B cell (primary cell): Measurements from ENCODE around the gene HS6ST2. TPM values are rescaled to one million over a fixed set of nuclear protein-coding genes. Genes with fewer than 3 reads are reported as not detected.

Experiments
- ATAC-seq: fragments of 200-7000 bp; cut with Tn5 transposase; one replicate; pipeline ENCODE4 v1.10.0; 2021; ENCODE audit warnings: low read depth, mild to moderate bottlenecking, moderate number of reproducible peaks, moderate library complexity
- CTCF ChIA-PET: fragments of 350-600 bp; sonication (Branson Sonifier 250); formaldehyde crosslinking; loops from one replicate; lab custom pipeline; 2021; ENCODE audit warnings: antibody characterized with exemption, inconsistent platforms; lab: Charles Lee
- POLR2A ChIA-PET: fragments of 350-600 bp; sonication (Branson Sonifier 250); formaldehyde crosslinking; loops from one replicate; lab custom pipeline; 2021; ENCODE audit warnings: antibody characterized with exemption; lab: Charles Lee
- DNase-seq: peaks from one replicate; pipeline ENCODE4 v3.0.0; 2013
- H2AFZ ChIP-seq: 2 replicates; pipeline ENCODE4 v1.6.1; 2012; ENCODE audit warnings: mild to moderate bottlenecking, low read depth, low read length; ENCODE audit not compliant: insufficient read depth, poor library complexity, severe bottlenecking
- H3K27ac ChIP-seq, 2 donors: 1 replicate in 1 of 2; 2 replicates in 1 of 2; pipeline ENCODE4 v1.5.1; 2012 to 2013; ENCODE audit warnings: low read length in 2 of 2, mild to moderate bottlenecking in 2 of 2, moderate library complexity in 1 of 2
- H3K27me3 ChIP-seq, 4 experiments: fragments of 200-600 bp in 1 of 4; sonication (generic) in 1 of 4; replicated peaks in 1 of 4; 1 replicate in 2 of 4; 2 replicates in 2 of 4; pipeline versions ENCODE4 v1.6.1 to v1.7.0; 2013 to 2016; ENCODE audit warnings: low read length in 3 of 4, mild to moderate bottlenecking in 2 of 4, mixed read lengths in 1 of 4, moderate library complexity in 1 of 4; ENCODE audit not compliant: insufficient read depth in 4 of 4, control insufficient read depth in 3 of 4; ENCODE audit errors: control extremely low read depth in 1 of 4
- H3K36me3 ChIP-seq, 2 experiments: replicated peaks in 1 of 2; 1 replicate in 1 of 2; 2 replicates in 1 of 2; pipeline versions ENCODE4 v1.6.1 to v1.7.1; 2013; ENCODE audit warnings: low read length in 1 of 2; ENCODE audit not compliant: insufficient read depth in 2 of 2, control insufficient read depth in 1 of 2; ENCODE audit errors: control extremely low read depth in 1 of 2, extremely low read depth in 1 of 2
- H3K4me1 ChIP-seq, 2 donors: fragments of 200-600 bp in 1 of 2; sonication (generic) in 1 of 2; 1 replicate in 1 of 2; 2 replicates in 1 of 2; pipeline versions ENCODE4 v1.5.1 to v1.6.1; 2013 to 2017; ENCODE audit warnings: low read length in 2 of 2; ENCODE audit not compliant: control insufficient read depth in 2 of 2, insufficient read depth in 2 of 2
- H3K4me2 ChIP-seq: replicated peaks from 2 replicates; pipeline ENCODE3; 2012; ENCODE audit warnings: mild to moderate bottlenecking, low read depth, low read length; ENCODE audit not compliant: poor library complexity, severe bottlenecking
- H3K4me3 ChIP-seq, 5 experiments: fragments of 200-600 bp in 1 of 5; sonication (generic) in 1 of 5; 1 replicate in 3 of 5; 2 replicates in 2 of 5; pipeline versions ENCODE4 v1.5.1 to v1.7.0; 2011 to 2016; ENCODE audit warnings: low read length in 4 of 5, mild to moderate bottlenecking in 4 of 5, low read depth in 2 of 5, control low read depth in 1 of 5, moderate library complexity in 1 of 5; ENCODE audit not compliant: insufficient read depth in 1 of 5; ENCODE audit errors: control extremely low read depth in 1 of 5, extremely low read depth in 1 of 5
- H3K79me2 ChIP-seq: fragments of 200-600 bp; sonication (generic); one replicate; pipeline ENCODE4 v1.6.0; 2016; ENCODE audit warnings: low read length; ENCODE audit not compliant: control insufficient read depth, insufficient read depth
- H3K9ac ChIP-seq: fragments of 200-600 bp; sonication (generic); 2 replicates; pipeline ENCODE4 v1.6.1; 2017; ENCODE audit warnings: mild to moderate bottlenecking, low read length, moderate library complexity
- H3K9me3 ChIP-seq, 3 donors: one replicate each; pipeline versions ENCODE4 v1.6.1 to v1.7.1; 2013; ENCODE audit warnings: low read length in 2 of 3; ENCODE audit not compliant: control insufficient read depth in 2 of 3, insufficient read depth in 1 of 3; ENCODE audit errors: control extremely low read depth in 1 of 3
- H4K20me1 ChIP-seq: 2 replicates; pipeline ENCODE4 v1.6.0; 2012; ENCODE audit warnings: mild to moderate bottlenecking, low read length; ENCODE audit not compliant: insufficient read depth, control insufficient read depth, poor library complexity, severe bottlenecking
- H3K27ac Mint-ChIP-seq: one replicate; pipeline ENCODE4 v1.8.0; 2021; ENCODE audit warnings: mixed read lengths
- H3K27me3 Mint-ChIP-seq: one replicate; pipeline ENCODE4 v1.8.0; 2021; ENCODE audit warnings: mixed read lengths
- H3K4me1 Mint-ChIP-seq: one replicate; pipeline ENCODE4 v1.8.0; 2021; ENCODE audit warnings: mixed read lengths
- H3K4me3 Mint-ChIP-seq: one replicate; pipeline ENCODE4 v1.8.0; 2021; ENCODE audit warnings: mixed read lengths
- H3K9me3 Mint-ChIP-seq: one replicate; pipeline ENCODE4 v1.8.0; 2022; ENCODE audit warnings: mixed read lengths; ENCODE audit not compliant: insufficient read depth
- EZH2 ChIP-seq: IDR thresholded peaks from 2 replicates; pipeline ENCODE4 v1.6.1; 2012; ENCODE audit warnings: borderline replicate concordance, low read depth, mild to moderate bottlenecking, moderate library complexity, low read length; ENCODE audit not compliant: insufficient read depth, poor library complexity, severe bottlenecking
- WGBS: methylation state at CpG from one replicate; pipeline ENCODE4 v1.1.5; 2013; ENCODE audit warnings: missing lambda C conversion rate; ENCODE audit not compliant: insufficient coverage; 5-methylcytosine and 5-hydroxymethylcytosine counted together
- intact Hi-C: fragments of 100-400 bp; cut with micrococcal nuclease; formaldehyde crosslinking; loops from one replicate; pipeline ENCODE4 v1.10.0; 2022
- polyA plus RNA-seq: library from polyadenylated mRNA; depleted of rRNA; stranded (reverse); fragments of >200 nt; gene quantifications from 2 replicates; pipeline ENCODE4 v1.2.3, GENCODE V29; 2012
- total RNA-seq, 2 donors: library from RNA; stranded (reverse); fragments of 120-200 nt in 1 of 2; gene quantifications; 1 replicate in 1 of 2; 2 replicates in 1 of 2; pipeline versions ENCODE4 v1.2.3 to v1.2.4, GENCODE V29; 2013 to 2022
- TF ChIP-seq, protein P1 (sequence below): fragments of 200-600 bp; IDR thresholded peaks from one replicate; pipeline ENCODE4 v1.8.0; 2022; ENCODE audit warnings: antibody characterized with exemption, mild to moderate bottlenecking

Gene HS6ST2
- total and polyA plus RNA-seq, 2 donors (not counting 1 experiment from before 2014, with no cell fraction given), result not detected

DNA sequence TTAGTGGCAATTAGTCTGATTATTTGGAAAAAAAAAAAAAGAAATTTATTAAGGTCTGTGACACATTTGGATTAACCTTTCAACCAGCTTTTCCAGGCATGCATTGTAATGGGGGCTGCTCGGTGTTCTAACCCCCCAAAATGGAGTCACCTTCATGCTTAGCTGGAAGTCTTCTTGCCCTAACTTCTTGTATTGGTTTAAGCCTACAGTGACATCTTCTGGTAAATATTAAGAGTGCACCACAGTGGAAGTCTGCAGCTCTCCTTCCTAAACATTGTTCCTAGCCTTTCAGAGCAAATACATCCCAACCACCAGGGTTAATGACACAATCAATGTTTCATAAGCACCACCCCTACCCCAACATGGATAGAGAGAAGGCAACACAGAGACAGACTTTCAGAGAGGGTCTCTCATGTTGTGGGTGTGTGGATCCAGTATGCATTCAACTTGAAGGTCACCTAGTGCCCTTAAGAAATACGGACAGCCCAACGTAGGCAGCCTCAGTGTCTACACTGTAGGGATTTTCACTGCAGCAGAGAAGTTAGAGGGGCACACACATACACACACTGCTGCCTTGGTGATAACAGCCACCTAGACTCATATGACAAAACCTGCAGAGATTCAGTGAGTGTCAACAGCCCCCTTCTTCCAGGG lies 326.7 kb downstream of the HS6ST2 start:
- POLR2A ChIA-PET, result interaction anchor here (0.7 kb wide), 1 partner anchor 682 kb away, joined by 6 read pairs; no protein-coding TSS in a partner anchor

DNA sequence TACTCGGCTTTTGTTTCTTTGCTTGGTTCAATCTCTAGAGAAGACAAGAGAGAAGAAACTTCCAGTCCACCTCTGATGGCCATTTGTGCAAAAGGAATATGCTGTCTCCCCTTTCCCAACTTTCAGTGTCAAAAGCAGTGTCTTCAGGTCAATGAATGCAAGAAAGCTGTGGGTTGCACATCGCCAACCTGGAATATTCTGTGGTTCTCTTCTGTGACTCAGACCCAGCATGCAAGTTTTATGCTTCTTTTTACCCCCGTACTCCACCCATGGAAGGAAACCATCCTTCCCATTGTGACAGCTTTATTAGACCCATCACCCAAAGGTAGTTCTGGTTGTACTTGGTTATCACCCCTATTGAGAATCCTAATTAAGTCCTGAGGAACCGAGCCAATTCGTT lies 334.0 kb downstream of the HS6ST2 start:
- Mint-ChIP-seq H3K27ac (no peak overlapping the region), H3K9me3 (no peaks in the 10 kb centered on the region), H3K4me3 (no peak overlapping the region), H3K4me1 (peaks cover 11% of the 10 kb centered on the region), H3K27me3 (no peaks in the 10 kb centered on the region)
- H3K4me2 ChIP-seq, result no peak overlapping the region
- TF ChIP-seq, protein P1, sequence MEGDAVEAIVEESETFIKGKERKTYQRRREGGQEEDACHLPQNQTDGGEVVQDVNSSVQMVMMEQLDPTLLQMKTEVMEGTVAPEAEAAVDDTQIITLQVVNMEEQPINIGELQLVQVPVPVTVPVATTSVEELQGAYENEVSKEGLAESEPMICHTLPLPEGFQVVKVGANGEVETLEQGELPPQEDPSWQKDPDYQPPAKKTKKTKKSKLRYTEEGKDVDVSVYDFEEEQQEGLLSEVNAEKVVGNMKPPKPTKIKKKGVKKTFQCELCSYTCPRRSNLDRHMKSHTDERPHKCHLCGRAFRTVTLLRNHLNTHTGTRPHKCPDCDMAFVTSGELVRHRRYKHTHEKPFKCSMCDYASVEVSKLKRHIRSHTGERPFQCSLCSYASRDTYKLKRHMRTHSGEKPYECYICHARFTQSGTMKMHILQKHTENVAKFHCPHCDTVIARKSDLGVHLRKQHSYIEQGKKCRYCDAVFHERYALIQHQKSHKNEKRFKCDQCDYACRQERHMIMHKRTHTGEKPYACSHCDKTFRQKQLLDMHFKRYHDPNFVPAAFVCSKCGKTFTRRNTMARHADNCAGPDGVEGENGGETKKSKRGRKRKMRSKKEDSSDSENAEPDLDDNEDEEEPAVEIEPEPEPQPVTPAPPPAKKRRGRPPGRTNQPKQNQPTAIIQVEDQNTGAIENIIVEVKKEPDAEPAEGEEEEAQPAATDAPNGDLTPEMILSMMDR, result no peak
- no peak for TF ChIP-seq EZH2
- 100% methylated on average over 1 of the region's 5 CpGs for WGBS
- peaks cover 19 to 23% of the 10 kb centered on the region in 2 donors for H3K4me1 ChIP-seq
- H3K27ac ChIP-seq, result no peak overlapping the region
- no peaks in the 10 kb centered on the region for H3K9me3 ChIP-seq
- H3K4me3 ChIP-seq, result no peak overlapping the region
- intact Hi-C loops, result no loop called here
- no peak overlapping the region for H3K9ac ChIP-seq
- no peaks in the 10 kb centered on the region for H4K20me1 ChIP-seq
- H3K27me3 ChIP-seq, result no peaks in the 10 kb centered on the region
- DNase-seq (no peak), ATAC-seq (no peak)
- no peak overlapping the region for H2AFZ ChIP-seq
- no peaks in the 10 kb centered on the region for H3K79me2 ChIP-seq
- CTCF ChIA-PET, result interaction anchor here (0.7 kb wide), 1 partner anchor 9 kb away, joined by 7 read pairs; no protein-coding TSS in a partner anchor
- H3K36me3 ChIP-seq, result no peaks in the 10 kb centered on the region
- POLR2A ChIA-PET, result interaction anchor here (0.6 kb wide), 1 partner anchor 386 kb away, joined by 3 read pairs; no protein-coding TSS in a partner anchor

More for the DNA sequence above, 326.7 kb downstream of the HS6ST2 start:
- 82% methylated on average over 2 of the region's 3 CpGs for WGBS
- no peak for TF ChIP-seq EZH2
- TF ChIP-seq, protein P1, result peak; percentile 46
- H3K27ac ChIP-seq, result no peak overlapping the region
- Mint-ChIP-seq H3K27ac (no peak overlapping the region), H3K4me3 (no peak overlapping the region), H3K4me1 (no peaks in the 10 kb centered on the region), H3K27me3 (no peaks in the 10 kb centered on the region), H3K9me3 (no peaks in the 10 kb centered on the region)
- H3K9ac ChIP-seq, result no peak overlapping the region
- intact Hi-C loops, result loop anchor here (1.0 kb wide), 3 partner anchors 339 to 790 kb away; no protein-coding TSS in a partner anchor
- no peaks in the 10 kb centered on the region for H3K9me3 ChIP-seq
- no peaks in the 10 kb centered on the region for H3K36me3 ChIP-seq
- no peak overlapping the region for H2AFZ ChIP-seq
- DNase-seq, result peak; percentile 53
- CTCF ChIA-PET, result interaction anchor here (0.6 to 3.7 kb wide), 21 partner anchors 9 to 796 kb away, joined by 3 to 62 read pairs (median 5); partner anchors contain the start of gene RAP2C
- no peaks in the 10 kb centered on the region for H3K27me3 ChIP-seq
- H3K4me1 ChIP-seq, result no peaks in the 10 kb centered on the region
- H3K4me2 ChIP-seq, result no peak overlapping the region
- ATAC-seq, result no peak
- H3K4me3 ChIP-seq, result no peak overlapping the region
- H3K79me2 ChIP-seq, result no peaks in the 10 kb centered on the region
- H4K20me1 ChIP-seq, result no peaks in the 10 kb centered on the region
